Measurements from ENCODE around the gene ARHGEF11.

DNA sequence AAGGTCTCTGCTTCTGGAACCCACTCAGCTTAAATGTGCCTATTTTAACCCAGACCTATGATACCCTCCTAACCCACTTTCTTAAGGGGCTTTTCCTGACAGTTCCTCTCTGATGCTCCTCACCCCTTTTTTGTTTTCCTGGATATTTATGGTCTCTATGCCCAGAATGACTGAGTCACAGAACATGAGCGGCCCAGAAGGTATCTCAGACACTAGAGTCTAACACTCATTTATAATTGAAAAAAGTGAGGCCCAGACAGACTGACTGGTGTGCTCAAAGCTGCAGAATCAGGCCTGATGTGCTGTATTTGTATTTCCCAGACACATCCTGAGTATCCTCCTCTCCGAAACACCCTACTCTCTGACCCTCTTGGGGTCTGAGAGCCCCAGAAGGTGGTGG, 81.1 kb downstream of the ARHGEF11 start:
- TF ChIP-seq EZH2 (IDR thresholded peaks at IDR 0.05) (no peak), POLR2AphosphoS5 (IDR thresholded peaks at IDR 0.05; ENCODE audit: borderline replicate concordance, low read depth, low read length) (no peak), FOXP2 (optimal IDR thresholded peaks at IDR 0.05; ENCODE audit: control extremely low read depth, extremely low read length, insufficient read depth) (no peak)
